GM06990 (cell line): ENCODE data around the gene ABCC11.

Source experiments
- DNase-seq: peaks from one replicate; pipeline ENCODE4 v3.0.0-alpha.2; 2011; ENCODE audit not compliant: insufficient read length; ENCODE audit errors: extremely low read depth
- H3K27me3 ChIP-seq: replicated peaks from 2 replicates; pipeline ENCODE4 v1.6.0; 2011; ENCODE audit warnings: low read length; ENCODE audit not compliant: control insufficient read depth, insufficient read depth
- H3K36me3 ChIP-seq: 2 replicates; pipeline ENCODE4 v1.5.1; 2011; ENCODE audit warnings: low read length; ENCODE audit not compliant: control insufficient read depth, insufficient read depth
- H3K4me3 ChIP-seq: replicated peaks from 2 replicates; pipeline ENCODE4 v1.5.1; 2011; ENCODE audit warnings: low read depth, mild to moderate bottlenecking, control low read depth, low read length
- CTCF ChIP-seq: IDR thresholded peaks from 2 replicates; pipeline ENCODE4 v1.5.1; 2011; ENCODE audit warnings: low read length, control low read depth, mild to moderate bottlenecking, inconsistent platforms; ENCODE audit not compliant: insufficient read depth, poor library complexity, severe bottlenecking

Gene ABCC11

GRCh38 chr16:48262631-48263030, 15.3 kb upstream of the ABCC11 start:
- Histone ChIP-seq H3K27me3 (no peaks in the 10 kb centered on the region), H3K4me3 (no peak overlapping the region), H3K36me3 (peaks cover 6% of the 10 kb centered on the region)
- no peak for DNase-seq
- TF ChIP-seq CTCF: no peak

GRCh38 chr16:48261569-48261968, 14.2 kb upstream of the ABCC11 start:
- no peak for TF ChIP-seq CTCF
- H3K4me3 ChIP-seq: no peak overlapping the region
- no peaks in the 10 kb centered on the region for H3K27me3 ChIP-seq
- DNase-seq: no peak
- H3K36me3 ChIP-seq: peaks cover 6% of the 10 kb centered on the region

GRCh38 chr16:48256579-48257177, 9.3 kb upstream of the ABCC11 start:
- H3K27me3 ChIP-seq: no peaks in the 10 kb centered on the region
- no peak for DNase-seq
- no peak overlapping the region for H3K4me3 ChIP-seq
- TF ChIP-seq CTCF: no peak
- H3K36me3 ChIP-seq: peaks cover 2% of the 10 kb centered on the region

GRCh38 chr16:48252013-48252412, 4.7 kb upstream of the ABCC11 start:
- H3K27me3 ChIP-seq: no peaks in the 10 kb centered on the region
- H3K36me3 ChIP-seq: no peaks in the 10 kb centered on the region; the same call in none of the 2 replicates
- H3K4me3 ChIP-seq: no peak overlapping the region
- no peak for TF ChIP-seq CTCF
- no peak for DNase-seq

GRCh38 chr16:48250520-48251278, 3.4 kb upstream of the ABCC11 start:
- Histone ChIP-seq H3K27me3 (no peaks in the 10 kb centered on the region), H3K4me3 (no peak overlapping the region), H3K36me3 (no peaks in the 10 kb centered on the region; the same call in none of the 2 replicates)
- no peak for DNase-seq
- TF ChIP-seq CTCF: no peak
